ENCODE data around the gene ERBB2.
"Not testable (repeated sequence)": the region's sequence is repeated elsewhere in the genome, so short reads cannot be mapped to it uniquely, and the experiment has no call there.

Gene ERBB2

DNA sequence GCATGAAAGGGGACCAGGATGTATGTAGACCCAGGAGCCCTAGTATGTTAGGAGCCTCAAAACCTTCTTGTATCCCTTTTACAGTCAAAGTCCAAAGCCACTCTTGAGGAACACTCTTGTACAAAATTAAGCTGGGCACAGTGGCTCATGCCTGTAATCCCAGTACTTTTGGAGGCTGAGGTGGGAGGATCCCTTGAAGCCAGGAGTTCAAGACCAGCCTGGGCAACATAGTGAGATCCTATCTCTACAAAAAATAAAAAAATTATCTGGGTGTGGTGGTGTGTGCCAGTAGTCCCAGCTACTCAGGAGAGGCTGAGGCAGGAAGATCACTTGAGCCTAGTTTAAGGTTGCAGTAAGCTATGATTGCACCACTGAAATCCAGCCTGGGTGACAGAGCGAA, 26.1 kb downstream of the ERBB2 start:
- not testable (repeated sequence) for DNase-seq (ENCODE audit: low read depth in 2 of 2)

GRCh38 chr17:39726617-39727016, 26.8 kb downstream of the ERBB2 start:
- DNase-seq (ENCODE audit: low read depth in 2 of 2): no peak

DNA sequence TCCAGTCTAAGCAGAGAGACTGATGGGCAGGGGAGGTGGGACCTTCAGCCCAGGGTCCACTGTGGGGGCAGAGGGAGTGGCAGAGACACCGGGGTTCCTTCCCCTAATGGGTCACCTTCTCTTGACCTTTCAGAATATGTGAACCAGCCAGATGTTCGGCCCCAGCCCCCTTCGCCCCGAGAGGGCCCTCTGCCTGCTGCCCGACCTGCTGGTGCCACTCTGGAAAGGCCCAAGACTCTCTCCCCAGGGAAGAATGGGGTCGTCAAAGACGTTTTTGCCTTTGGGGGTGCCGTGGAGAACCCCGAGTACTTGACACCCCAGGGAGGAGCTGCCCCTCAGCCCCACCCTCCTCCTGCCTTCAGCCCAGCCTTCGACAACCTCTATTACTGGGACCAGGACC, 27.7 kb downstream of the ERBB2 start:
- no peak for DNase-seq (ENCODE audit: low read depth in 2 of 2)

DNA sequence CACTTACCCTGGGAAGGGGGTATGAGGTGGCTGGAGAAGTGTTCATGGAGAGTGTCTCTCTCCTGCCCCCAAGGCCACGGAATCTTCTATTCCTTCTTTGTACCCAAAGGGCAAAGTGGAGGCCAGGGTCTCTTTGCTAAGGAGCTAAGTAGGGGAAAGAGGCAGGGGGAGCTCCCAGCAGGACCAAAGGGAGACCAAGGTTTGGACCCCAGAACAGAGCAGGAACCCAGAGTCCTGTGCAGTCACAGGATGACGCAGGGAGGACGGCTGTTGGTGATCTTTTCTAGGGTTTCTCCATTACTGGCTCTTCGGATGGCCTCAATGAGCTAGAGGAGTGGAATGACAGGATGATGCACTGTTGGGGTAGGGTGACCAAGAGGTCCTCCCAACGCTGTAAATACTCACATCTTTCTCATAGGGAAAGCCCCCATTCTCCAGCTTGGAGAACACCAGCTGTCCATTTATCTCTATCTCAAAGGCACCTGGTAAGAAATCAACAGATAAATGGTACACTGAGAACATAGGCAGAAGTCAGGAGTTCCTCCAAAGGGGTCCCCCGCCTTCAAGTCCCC, 29.5 kb downstream of the ERBB2 start:
- DNase-seq (ENCODE audit: low read depth in 2 of 2): no peak

- peak; percentile 88 to 97 for DNase-seq (ENCODE audit: low read depth in 2 of 2)
Measured at GRCh38 chr17:39730095-39730921, 30.4 kb downstream of the ERBB2 start, which contains the start of gene MIEN1. Gene MIEN1 (minus strand): TSS chr17:39730532. CDS start chr17:39730495, 37 bp downstream.

DNA sequence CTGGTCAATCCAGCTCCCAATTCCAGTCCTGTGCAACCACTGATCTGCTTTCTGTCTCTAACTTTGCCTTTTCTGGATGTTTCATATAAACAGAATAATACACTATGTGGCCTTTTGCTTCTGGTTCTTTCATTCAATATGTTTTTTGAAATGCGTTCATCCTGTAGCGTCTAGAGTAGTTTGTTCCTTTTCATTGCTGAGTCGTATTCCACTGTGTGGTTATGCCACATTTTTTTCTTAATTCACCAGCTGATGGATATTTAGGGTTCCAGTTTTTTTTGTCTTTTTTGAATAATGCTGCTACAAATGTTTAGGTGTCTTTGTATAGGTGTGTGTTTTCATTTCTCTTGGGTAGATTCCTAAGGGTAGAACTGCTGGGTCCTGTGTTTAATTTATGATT, 32.7 kb downstream of the ERBB2 start:
- no peak for DNase-seq (ENCODE audit: low read depth in 2 of 2)

DNA sequence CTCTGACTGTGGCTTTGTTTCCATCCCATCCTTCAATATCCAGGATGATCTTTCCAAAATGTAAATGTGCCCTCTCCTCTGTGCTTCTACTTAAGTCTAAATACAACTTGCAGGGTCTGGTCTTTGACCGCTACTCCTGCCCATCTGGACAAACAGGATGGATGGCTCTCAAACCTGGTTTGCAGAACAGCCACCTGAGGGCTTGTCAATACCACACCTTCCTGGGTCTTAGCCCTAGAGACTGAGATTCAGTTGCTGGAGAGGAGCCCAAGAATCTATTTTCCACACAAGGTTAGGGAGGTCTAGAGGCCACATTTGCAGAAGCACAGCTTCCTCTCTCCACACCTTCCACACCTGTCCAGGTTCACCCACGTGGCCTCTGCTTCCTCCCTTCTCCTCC, 36.0 kb downstream of the ERBB2 start:
- DNase-seq (ENCODE audit: low read depth in 2 of 2): no peak

DNA sequence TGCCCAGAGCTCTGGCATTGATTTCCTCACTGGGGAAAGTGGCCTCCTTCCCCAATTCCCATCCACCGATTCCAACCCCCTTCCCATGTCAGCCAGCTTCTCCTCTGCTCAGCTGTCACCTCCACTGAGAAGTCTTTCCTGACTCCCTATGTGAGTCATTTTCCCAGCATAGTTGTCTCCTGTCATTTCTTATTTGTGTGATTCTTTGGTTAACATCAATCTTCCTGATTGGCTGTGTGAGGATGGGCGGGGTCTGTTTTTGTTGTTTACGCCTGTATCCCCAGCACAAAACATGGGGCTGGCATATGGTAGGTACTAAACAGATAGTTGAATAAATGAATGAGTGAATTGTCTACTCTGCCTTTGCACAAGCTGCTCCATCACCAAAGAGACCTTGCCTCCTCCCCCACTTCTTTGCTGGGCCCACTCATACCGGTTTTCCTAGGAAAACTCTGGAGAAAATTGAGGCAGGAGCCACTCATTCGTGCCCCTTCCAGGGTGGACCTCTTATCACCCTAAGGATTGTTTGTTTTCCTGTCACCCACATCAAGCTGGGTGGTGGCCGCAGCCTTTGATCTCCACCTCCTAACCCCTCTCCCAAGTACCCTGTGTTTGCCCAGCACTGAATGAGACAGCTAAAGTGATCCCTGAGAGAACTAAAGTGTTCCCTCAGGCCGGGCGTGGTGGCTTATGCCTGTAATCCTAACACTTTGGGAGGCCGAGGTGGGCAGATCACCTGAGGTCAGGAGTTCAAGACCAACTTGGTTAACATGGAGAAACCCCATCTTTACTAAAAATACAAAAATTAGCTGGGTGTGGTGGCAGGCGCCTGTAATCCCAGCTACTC, 36.7 kb downstream of the ERBB2 start:
- DNase-seq (ENCODE audit: low read depth in 2 of 2): no peak

DNA sequence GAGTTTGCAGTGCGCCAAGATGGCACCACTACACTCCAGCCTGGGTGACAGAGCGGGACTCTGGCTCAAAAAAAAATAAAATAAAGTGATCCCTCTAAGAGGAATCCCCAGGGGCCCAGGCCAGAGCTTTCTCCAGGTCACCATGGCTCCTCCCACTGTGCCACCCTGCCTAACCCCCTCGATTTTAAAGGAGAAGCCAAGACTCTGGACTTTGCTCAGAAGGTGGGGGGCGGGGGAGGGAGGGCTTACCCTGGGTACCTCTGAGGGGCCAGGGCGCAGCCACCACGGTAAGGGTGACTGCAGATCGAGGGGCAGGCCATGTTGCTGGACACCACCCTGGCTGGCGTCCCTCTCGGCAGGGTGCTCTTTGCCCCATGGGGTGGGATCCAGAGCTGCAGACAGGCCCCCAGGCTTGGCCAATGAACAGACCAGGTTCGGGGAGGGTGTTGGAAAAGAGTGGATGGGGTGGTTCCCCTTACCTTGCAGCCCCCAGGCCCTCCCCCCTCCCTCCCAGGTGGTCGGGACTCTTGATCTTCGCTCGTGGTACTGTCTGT, 37.4 kb downstream of the ERBB2 start:
- DNase-seq (ENCODE audit: low read depth in 2 of 2): no peak

- no peak for DNase-seq (ENCODE audit: low read depth in 2 of 2)
Measured at GRCh38 chr17:39737760-39738567, 38.1 kb downstream of the ERBB2 start, which contains the start of gene GRB7. Gene GRB7 (plus strand): TSS chr17:39737938. CDS start chr17:39742302, 4,364 bp downstream.

DNA sequence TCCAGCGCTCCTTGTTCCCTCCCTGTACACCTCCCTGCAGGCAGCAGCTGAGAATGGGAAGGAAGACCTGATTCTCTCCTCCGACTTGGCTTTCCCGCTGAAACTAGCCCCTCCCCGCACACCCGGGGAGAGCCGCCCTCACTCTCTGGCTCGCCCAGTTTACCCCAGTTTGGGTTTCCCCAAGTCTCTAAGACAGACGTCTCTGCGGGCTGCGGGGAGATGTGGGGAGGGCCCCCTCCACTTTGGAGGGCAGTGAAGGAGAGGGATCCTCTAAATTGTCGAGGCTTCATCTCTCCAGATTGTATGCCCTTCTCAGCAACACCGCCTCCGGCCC, 38.7 kb downstream of the ERBB2 start:
- no peak for DNase-seq (ENCODE audit: low read depth in 2 of 2)

DNA sequence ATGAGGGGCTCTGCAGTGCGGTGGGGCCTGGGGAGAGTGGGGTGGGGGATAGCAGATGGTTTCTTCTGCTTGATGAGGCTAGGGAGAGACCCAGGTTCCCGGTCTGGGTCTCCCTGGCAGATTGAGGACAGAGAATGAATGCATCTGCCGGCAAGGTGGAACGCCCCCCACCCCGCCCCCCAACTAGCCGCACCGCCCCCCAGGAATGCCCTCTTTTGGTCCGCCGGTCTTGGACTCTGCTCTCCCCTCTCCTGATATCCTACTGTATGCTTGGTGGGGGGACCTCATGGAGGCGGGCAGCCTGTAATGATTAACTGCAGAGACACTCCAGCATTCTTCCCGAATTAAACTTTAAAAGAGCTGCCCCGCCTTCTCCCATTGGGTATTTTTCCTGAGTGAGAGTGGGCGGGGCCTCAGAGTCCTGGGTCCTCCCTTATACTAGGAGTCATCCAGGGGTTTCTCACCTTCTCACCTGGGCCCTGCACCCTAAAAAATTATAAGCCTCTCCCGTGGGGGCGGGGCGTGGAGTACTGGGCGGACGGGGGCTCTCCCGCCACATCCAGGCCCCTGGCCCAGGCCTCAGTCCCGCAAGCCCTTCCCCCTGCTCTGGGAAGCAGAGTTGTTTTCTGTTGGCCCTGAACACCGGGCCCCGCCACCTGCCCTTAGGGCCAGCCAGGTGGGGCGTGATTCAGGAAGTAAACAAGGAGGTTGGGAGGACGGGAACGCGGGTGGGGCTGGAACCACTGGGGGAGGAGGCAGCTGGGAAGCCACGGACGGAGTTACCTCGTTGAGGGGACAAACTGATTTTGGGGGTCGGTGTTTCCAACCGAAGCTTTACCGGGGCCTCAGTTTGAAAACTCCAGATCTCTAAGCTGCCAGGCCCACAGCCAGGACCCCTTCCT, 39.4 kb downstream of the ERBB2 start:
- no peak for DNase-seq (ENCODE audit: low read depth in 2 of 2)

- DNase-seq (ENCODE audit: low read depth in 2 of 2): no peak
Measured at GRCh38 chr17:39739885-39740356, 40.1 kb downstream of the ERBB2 start.

DNA sequence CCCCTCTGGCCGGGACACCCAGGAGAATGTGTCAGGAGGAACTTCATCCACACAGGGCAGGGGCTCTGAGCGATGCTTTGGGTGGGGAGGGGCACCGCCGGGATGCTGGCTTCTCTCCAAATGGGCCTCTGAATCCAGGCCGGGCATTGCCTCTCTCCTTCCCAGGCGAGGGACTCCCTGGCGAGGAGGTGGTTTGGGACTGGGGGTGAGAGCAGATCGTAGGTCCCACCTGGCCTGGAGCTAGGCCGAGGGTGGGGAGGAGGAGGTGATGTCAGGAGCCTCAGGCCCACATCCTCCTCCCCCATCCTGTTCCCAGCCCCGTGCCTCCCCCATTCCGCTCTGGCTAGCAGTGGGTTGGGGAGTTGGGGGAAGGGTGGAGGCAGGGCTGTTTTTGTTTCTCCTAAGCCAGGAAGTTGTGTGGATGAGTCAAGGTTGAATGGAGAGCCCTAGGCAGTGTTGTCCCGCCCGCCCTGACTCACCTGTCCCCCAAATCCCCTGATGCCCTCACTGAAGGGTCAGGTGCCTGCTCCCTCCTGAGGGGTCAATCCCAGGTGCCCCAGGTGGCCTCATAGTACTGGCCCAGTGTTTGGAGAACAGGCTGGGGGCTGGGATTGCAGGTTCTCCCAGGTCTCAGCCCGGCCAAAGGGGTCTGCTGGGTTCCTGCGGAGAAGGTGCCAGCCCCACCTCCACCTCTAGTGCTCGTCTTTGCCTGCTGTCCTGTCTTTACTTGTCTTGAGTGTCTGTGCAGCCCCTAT, 40.7 kb downstream of the ERBB2 start:
- DNase-seq (ENCODE audit: low read depth in 2 of 2): no peak

DNA sequence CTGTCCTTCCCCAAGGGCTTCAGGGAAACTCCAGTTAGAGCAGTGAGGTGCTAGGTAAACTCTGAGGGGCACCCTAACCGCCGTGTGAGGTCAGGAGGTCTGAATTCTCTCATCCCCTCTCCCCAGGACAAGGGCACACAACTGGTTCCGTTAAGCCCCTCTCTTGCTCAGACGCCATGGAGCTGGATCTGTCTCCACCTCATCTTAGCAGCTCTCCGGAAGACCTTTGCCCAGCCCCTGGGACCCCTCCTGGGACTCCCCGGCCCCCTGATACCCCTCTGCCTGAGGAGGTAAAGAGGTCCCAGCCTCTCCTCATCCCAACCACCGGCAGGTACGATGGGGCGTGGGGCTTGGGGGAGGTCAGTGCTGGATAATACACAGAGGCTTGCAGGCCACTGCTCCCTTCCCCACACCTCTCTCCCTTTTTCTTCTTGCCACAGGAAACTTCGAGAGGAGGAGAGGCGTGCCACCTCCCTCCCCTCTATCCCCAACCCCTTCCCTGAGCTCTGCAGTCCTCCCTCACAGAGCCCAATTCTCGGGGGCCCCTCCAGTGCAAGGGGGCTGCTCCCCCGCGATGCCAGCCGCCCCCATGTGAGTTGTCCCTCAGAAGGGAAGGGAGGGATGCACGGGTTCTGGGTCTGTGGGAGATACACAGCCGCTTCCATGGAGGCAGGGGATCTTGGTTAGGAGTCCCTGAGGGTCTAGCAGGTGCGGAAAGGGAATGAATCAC, 42.4 kb downstream of the ERBB2 start:
- DNase-seq (ENCODE audit: low read depth in 2 of 2): no peak

GRCh38 chr17:39742856-39743436, 43.1 kb downstream of the ERBB2 start:
- no peak for DNase-seq (ENCODE audit: low read depth in 2 of 2)

DNA sequence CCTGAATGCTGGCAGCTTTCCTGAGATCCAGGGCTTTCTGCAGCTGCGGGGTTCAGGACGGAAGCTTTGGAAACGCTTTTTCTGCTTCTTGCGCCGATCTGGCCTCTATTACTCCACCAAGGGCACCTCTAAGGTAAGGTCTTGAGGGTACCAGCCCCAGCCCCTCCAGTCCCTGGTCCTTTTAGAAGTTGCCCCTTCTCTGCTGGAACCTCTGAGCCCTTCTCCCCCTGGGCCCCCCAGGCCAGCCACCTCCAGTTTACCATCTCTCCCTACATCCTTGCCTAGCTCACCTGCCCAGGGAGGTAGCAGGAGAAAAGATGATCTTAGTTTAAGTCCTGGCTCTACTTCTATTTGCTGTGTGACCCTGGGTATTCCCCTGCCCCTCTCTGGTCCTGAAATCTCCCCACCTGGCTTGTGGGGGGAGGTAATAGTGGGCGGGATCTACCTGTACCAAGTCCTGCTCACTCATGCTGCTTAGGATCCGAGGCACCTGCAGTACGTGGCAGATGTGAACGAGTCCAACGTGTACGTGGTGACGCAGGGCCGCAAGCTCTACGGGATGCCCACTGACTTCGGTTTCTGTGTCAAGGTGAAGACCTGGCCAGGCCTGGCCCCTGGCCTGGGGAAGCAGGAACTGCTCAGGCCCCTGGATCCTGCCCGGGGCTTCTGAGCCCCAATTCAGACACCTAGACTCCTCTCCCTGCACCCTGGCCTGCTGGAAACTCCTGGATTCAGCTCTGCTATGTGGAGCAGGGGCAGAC, 44.4 kb downstream of the ERBB2 start:
- no peak for DNase-seq (ENCODE audit: low read depth in 2 of 2)

GRCh38 chr17:39744836-39745215, 45.0 kb downstream of the ERBB2 start:
- DNase-seq (ENCODE audit: low read depth in 2 of 2): no peak
